ENCODE data around the gene SDF2L1. TPM values are rescaled to one million over a fixed set of nuclear protein-coding genes. Genes with fewer than 3 reads are reported as not detected.

The SDF2L1 gene
- total and polyA plus RNA-seq, 2 of the 13 experiments (the other 11 are each of a cell fraction or from before 2014, with no cell fraction given), result 18.0 to 57.4 TPM

GRCh38 chr22:21677606-21678443 is 35.7 kb downstream of the SDF2L1 start (continued):
- no peak for TF ChIP-seq ZNF704 (CRISPR knock-in tag; IDR thresholded peaks at IDR 0.05; ENCODE audit: borderline replicate concordance)
- TF ChIP-seq CENPT (CRISPR knock-in tag; IDR thresholded peaks at IDR 0.05; ENCODE audit: low read depth), result no peak
- no peak for TF ChIP-seq ZSCAN30 (CRISPR knock-in tag; IDR thresholded peaks at IDR 0.05)
- TF ChIP-seq ZFP62 (CRISPR knock-in tag; IDR thresholded peaks at IDR 0.05), result no peak
- no peak for TF ChIP-seq TEF (CRISPR knock-in tag; IDR thresholded peaks at IDR 0.05)
- TF ChIP-seq TBX3 (IDR thresholded peaks at IDR 0.05; ENCODE audit: borderline replicate concordance), result no peak
- no peak for TF ChIP-seq NCOR1 (IDR thresholded peaks at IDR 0.05; ENCODE audit: borderline replicate concordance, low read length)
- TF ChIP-seq ZBTB44 (CRISPR knock-in tag; IDR thresholded peaks at IDR 0.05), result no peak
- no peak for TF ChIP-seq IKZF5 (CRISPR knock-in tag; IDR thresholded peaks at IDR 0.05)
- TF ChIP-seq CREBL2 (CRISPR knock-in tag; IDR thresholded peaks at IDR 0.05; ENCODE audit: borderline replicate concordance), result no peak
- TF ChIP-seq SCMH1 (CRISPR knock-in tag; IDR thresholded peaks at IDR 0.05; ENCODE audit: borderline replicate concordance), result no peak
- no peak for TF ChIP-seq SMARCE1 (IDR thresholded peaks at IDR 0.05; ENCODE audit: borderline replicate concordance)
- no peak; the same call in 1 of the 2 replicates for TF ChIP-seq PITX1 (CRISPR knock-in tag; IDR thresholded peaks at IDR 0.05)
- no peak for TF ChIP-seq ATM (IDR thresholded peaks at IDR 0.05; ENCODE audit: borderline replicate concordance)
- TF ChIP-seq RFXANK (CRISPR knock-in tag; IDR thresholded peaks at IDR 0.05), result no peak
- no peak for TF ChIP-seq CCAR2 (optimal IDR thresholded peaks at IDR 0.05; ENCODE audit: low read depth, low read length)
- no peak for TF ChIP-seq CSRNP2 (CRISPR knock-in tag; conservative IDR thresholded peaks at IDR 0.05; ENCODE audit: low read depth)
